ENCODE data around the gene EPB42. TPM values are rescaled to one million over a fixed set of nuclear protein-coding genes. Genes with fewer than 3 reads are reported as not detected.
A peak's percentile ranks its signal among the peaks of the same experiment; 100 is the strongest.

Gene EPB42
- total RNA-seq, 2 donors from 2014 or later: not detected

- DNase-seq: peak; percentile 90
- no peak overlapping the region for H3K4me3 ChIP-seq (ENCODE audit: low read length)
These were observed 1.7 kb downstream of the EPB42 start for GRCh38 chr15:43218908-43219706.

GRCh38 chr15:43215961-43216360 is 4.9 kb downstream of the EPB42 start:
- DNase-seq: no peak
- Mint-ChIP-seq H3K4me3 (no peak overlapping the region), H3K27me3 (ENCODE audit: insufficient read depth) (no peaks in the 10 kb centered on the region), H3K4me1 (peaks cover 5% of the 10 kb centered on the region), H3K27ac (no peak overlapping the region), H3K9me3 (no peaks in the 10 kb centered on the region), H3K36me3 (ENCODE audit: low read depth) (no peaks in the 10 kb centered on the region)
- H3K4me3 ChIP-seq (ENCODE audit: low read length): no peak overlapping the region
- 93 to 100% methylated on average over 6 to 7 of the region's 7 CpGs for WGBS, 2 experiments (ENCODE audit: insufficient coverage in 1 of 2, insufficient read length in 1 of 2)
- no peaks in the 10 kb centered on the region for H3K4me1 ChIP-seq (ENCODE audit: control insufficient read depth, insufficient read depth, low read length)
- no peak overlapping the region for H3K27ac ChIP-seq (ENCODE audit: low read depth, low read length)
- no peaks in the 10 kb centered on the region for H3K36me3 ChIP-seq (ENCODE audit: control insufficient read depth, insufficient read depth, low read length)
- no peaks in the 10 kb centered on the region for H3K9me3 ChIP-seq (ENCODE audit: control insufficient read depth, low read length)
- TF ChIP-seq CTCF (conservative IDR thresholded peaks at IDR 0.05): no peak
- no peaks in the 10 kb centered on the region for H3K27me3 ChIP-seq (ENCODE audit: control insufficient read depth, insufficient read depth, low read length, poor library complexity, severe bottlenecking)
- no peak overlapping the region for H3K9ac ChIP-seq (ENCODE audit: extremely low read depth, low read length, poor library complexity, severe bottlenecking)

More at GRCh38 chr15:43218908-43219706, 1.7 kb downstream of the EPB42 start:
- Histone ChIP-seq H3K36me3 (ENCODE audit: control insufficient read depth, insufficient read depth, low read length) (no peaks in the 10 kb centered on the region), H3K9me3 (ENCODE audit: control insufficient read depth, low read length) (no peaks in the 10 kb centered on the region), H3K27me3 (ENCODE audit: control insufficient read depth, insufficient read depth, low read length, poor library complexity, severe bottlenecking) (no peaks in the 10 kb centered on the region), H3K9ac (ENCODE audit: extremely low read depth, low read length, poor library complexity, severe bottlenecking) (no peak overlapping the region), H3K27ac (ENCODE audit: low read depth, low read length) (no peak overlapping the region), H3K4me1 (ENCODE audit: control insufficient read depth, insufficient read depth, low read length) (no peaks in the 10 kb centered on the region)
- no peaks in the 10 kb centered on the region for H3K36me3 Mint-ChIP-seq (ENCODE audit: low read depth)
- H3K27ac Mint-ChIP-seq: no peak overlapping the region
- no peaks in the 10 kb centered on the region for H3K9me3 Mint-ChIP-seq
- TF ChIP-seq CTCF (conservative IDR thresholded peaks at IDR 0.05): peak; percentile 82
- no peaks in the 10 kb centered on the region for H3K27me3 Mint-ChIP-seq (ENCODE audit: insufficient read depth)
- WGBS, 2 experiments (ENCODE audit: insufficient coverage in 1 of 2, insufficient read length in 1 of 2): 48 to 61% methylated on average over 6 to 12 of the region's 13 CpGs
- peaks cover 5% of the 10 kb centered on the region for H3K4me1 Mint-ChIP-seq
- H3K4me3 Mint-ChIP-seq: no peak overlapping the region

GRCh38 chr15:43214592-43215295 is 6.1 kb downstream of the EPB42 start:
- Mint-ChIP-seq H3K9me3 (no peaks in the 10 kb centered on the region), H3K27me3 (ENCODE audit: insufficient read depth) (no peaks in the 10 kb centered on the region), H3K27ac (no peak overlapping the region), H3K4me3 (no peak overlapping the region), H3K36me3 (ENCODE audit: low read depth) (no peaks in the 10 kb centered on the region), H3K4me1 (peaks cover 5% of the 10 kb centered on the region)
- peak; percentile 21 for DNase-seq
- WGBS, 2 experiments (ENCODE audit: insufficient coverage in 1 of 2, insufficient read length in 1 of 2): 85 to 86% methylated on average over 4 to 6 of the region's 6 CpGs
- Histone ChIP-seq H3K4me3 (ENCODE audit: low read length) (no peak overlapping the region), H3K9ac (ENCODE audit: extremely low read depth, low read length, poor library complexity, severe bottlenecking) (no peak overlapping the region), H3K9me3 (ENCODE audit: control insufficient read depth, low read length) (no peaks in the 10 kb centered on the region), H3K27me3 (ENCODE audit: control insufficient read depth, insufficient read depth, low read length, poor library complexity, severe bottlenecking) (no peaks in the 10 kb centered on the region), H3K4me1 (ENCODE audit: control insufficient read depth, insufficient read depth, low read length) (no peaks in the 10 kb centered on the region), H3K36me3 (ENCODE audit: control insufficient read depth, insufficient read depth, low read length) (no peaks in the 10 kb centered on the region), H3K27ac (ENCODE audit: low read depth, low read length) (no peak overlapping the region)
- TF ChIP-seq CTCF (conservative IDR thresholded peaks at IDR 0.05): no peak
